ENCODE measurements around the gene AGA.

GRCh38 chr4:177455561-177455970 is 13.3 kb upstream of the AGA start:
- TF ChIP-seq POLR2A (IDR thresholded peaks at IDR 0.05), result no peak
- TF ChIP-seq, protein P1, sequence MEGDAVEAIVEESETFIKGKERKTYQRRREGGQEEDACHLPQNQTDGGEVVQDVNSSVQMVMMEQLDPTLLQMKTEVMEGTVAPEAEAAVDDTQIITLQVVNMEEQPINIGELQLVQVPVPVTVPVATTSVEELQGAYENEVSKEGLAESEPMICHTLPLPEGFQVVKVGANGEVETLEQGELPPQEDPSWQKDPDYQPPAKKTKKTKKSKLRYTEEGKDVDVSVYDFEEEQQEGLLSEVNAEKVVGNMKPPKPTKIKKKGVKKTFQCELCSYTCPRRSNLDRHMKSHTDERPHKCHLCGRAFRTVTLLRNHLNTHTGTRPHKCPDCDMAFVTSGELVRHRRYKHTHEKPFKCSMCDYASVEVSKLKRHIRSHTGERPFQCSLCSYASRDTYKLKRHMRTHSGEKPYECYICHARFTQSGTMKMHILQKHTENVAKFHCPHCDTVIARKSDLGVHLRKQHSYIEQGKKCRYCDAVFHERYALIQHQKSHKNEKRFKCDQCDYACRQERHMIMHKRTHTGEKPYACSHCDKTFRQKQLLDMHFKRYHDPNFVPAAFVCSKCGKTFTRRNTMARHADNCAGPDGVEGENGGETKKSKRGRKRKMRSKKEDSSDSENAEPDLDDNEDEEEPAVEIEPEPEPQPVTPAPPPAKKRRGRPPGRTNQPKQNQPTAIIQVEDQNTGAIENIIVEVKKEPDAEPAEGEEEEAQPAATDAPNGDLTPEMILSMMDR (IDR thresholded peaks at IDR 0.05), result no peak
